Muscle of arm (tissue), 12 donors: ENCODE data around the gene PCF11. TPM values are rescaled to one million over a fixed set of nuclear protein-coding genes. Genes with fewer than 3 reads are reported as not detected.

Experiments
- polyA plus RNA-seq, 12 donors: library from polyadenylated mRNA; unstranded; fragments of 120-200 nt; gene quantifications; one replicate each; pipeline ENCODE4 v1.2.1, GENCODE V29; 2013; ENCODE audit not compliant: insufficient read length in 12 of 12

The PCF11 gene
- polyA plus RNA-seq, 12 donors, result 36.8 to 72.1 (median 45.5) TPM; not detected in 1

Other genes with a start within 250 kb of the PCF11 start
- 10 to 100 TPM in 11 of 12 donors, not detected in 1; 12.8 to 21.0 (median 16.1) TPM for gene RAB30, start 85.2 kb upstream of the PCF11 start, polyA plus RNA-seq
- 10 to 100 TPM in 1 of 12 donors, 1 to 10 TPM in 10, not detected in 1; 3.1 to 16.1 (median 4.4) TPM for gene ANKRD42, start 36.6 kb downstream of the PCF11 start, polyA plus RNA-seq
- gene CCDC90B, start 129.2 kb downstream of the PCF11 start, polyA plus RNA-seq, result 100 to 1,000 TPM in 6 of 12 donors, 10 to 100 TPM in 5, not detected in 1; 34.8 to 121 (median 104) TPM